Caco-2 (cell line): ENCODE data around the gene H2BW2. TPM values are rescaled to one million over a fixed set of nuclear protein-coding genes. Genes with fewer than 3 reads are reported as not detected.
"Not testable (repeated sequence)": the region's sequence is repeated elsewhere in the genome, so short reads cannot be mapped to it uniquely, and the experiment has no call there.

Experiments used
- BruUV-seq: library from RNA; stranded (reverse); fragments of 400-500 nt; replicated peaks from 2 replicates; lab custom pipeline; 2021; lab: Mats Ljungman, UMichigan
- CTCF ChIA-PET: fragments of 300-600 bp; sonication (Branson Sonifier 250); formaldehyde crosslinking; loops from one replicate; lab custom pipeline; 2022; ENCODE audit warnings: antibody characterized with exemption; lab: Charles Lee
- POLR2A ChIA-PET: fragments of 300-600 bp; sonication (Branson Sonifier 250); formaldehyde crosslinking; loops from one replicate; lab custom pipeline; 2022; ENCODE audit warnings: antibody characterized with exemption; lab: Charles Lee
- DNase-seq, 2 experiments: peaks; one replicate each; pipeline versions ENCODE4 v3.0.0 to v3.0.0-alpha.2; 2020 to 2022
- H3K27me3 ChIP-seq: replicated peaks from 2 replicates; pipeline ENCODE4 v1.6.0; 2011; ENCODE audit warnings: low read length; ENCODE audit not compliant: control insufficient read depth, insufficient read depth
- H3K36me3 ChIP-seq: 2 replicates; pipeline ENCODE4 v1.5.1; 2011; ENCODE audit warnings: low read length; ENCODE audit not compliant: control insufficient read depth, insufficient read depth
- H3K4me1 ChIP-seq: fragments of 250-450 bp; sonication (Bioruptor Pico); 2 replicates; pipeline ENCODE4 v1.5.1; 2020; ENCODE audit warnings: mild to moderate bottlenecking
- H3K4me3 ChIP-seq: 2 replicates; pipeline ENCODE4 v1.5.1; 2011; ENCODE audit warnings: low read depth, mild to moderate bottlenecking, control low read depth, low read length
- H3K9me3 ChIP-seq: fragments of 250-450 bp; sonication (Bioruptor Pico); 2 replicates; pipeline ENCODE4 v1.5.1; 2020; ENCODE audit warnings: mild to moderate bottlenecking, moderate library complexity
- H3K27ac Mint-ChIP-seq: one replicate; pipeline ENCODE4 v1.8.0; 2022; ENCODE audit warnings: mixed read lengths; ENCODE audit not compliant: unreplicated experiment
- H3K27me3 Mint-ChIP-seq: one replicate; pipeline ENCODE4 v1.8.0; 2022; ENCODE audit warnings: mixed read lengths; ENCODE audit not compliant: insufficient read depth, unreplicated experiment
- H3K36me3 Mint-ChIP-seq: one replicate; pipeline ENCODE4 v1.8.0; 2022; ENCODE audit warnings: mild to moderate bottlenecking, mixed read lengths; ENCODE audit not compliant: insufficient read depth, unreplicated experiment
- H3K4me1 Mint-ChIP-seq: one replicate; pipeline ENCODE4 v1.8.0; 2022; ENCODE audit warnings: low read depth, mixed read lengths; ENCODE audit not compliant: unreplicated experiment
- H3K4me3 Mint-ChIP-seq: one replicate; pipeline ENCODE4 v1.8.0; 2022; ENCODE audit warnings: mild to moderate bottlenecking, moderate library complexity, mixed read lengths; ENCODE audit not compliant: unreplicated experiment
- H3K9me3 Mint-ChIP-seq: one replicate; pipeline ENCODE4 v1.8.0; 2022; ENCODE audit warnings: mixed read lengths; ENCODE audit not compliant: unreplicated experiment
- CTCF ChIP-seq, 2 experiments: fragments of 200-600 bp in 1 of 2; IDR thresholded peaks; 1 replicate in 1 of 2; 2 replicates in 1 of 2; pipeline versions ENCODE4 v1.5.1 to v1.8.0; 2011 to 2022; ENCODE audit warnings: antibody characterized with exemption in 1 of 2, control low read depth in 1 of 2, inconsistent platforms in 1 of 2, low read depth in 1 of 2, low read length in 1 of 2, mild to moderate bottlenecking in 1 of 2, moderate library complexity in 1 of 2; ENCODE audit not compliant: insufficient read depth in 1 of 2, severe bottlenecking in 1 of 2, unreplicated experiment in 1 of 2
- intact Hi-C: fragments of 100-400 bp; cut with micrococcal nuclease; formaldehyde crosslinking; loops from one replicate; pipeline ENCODE4 v1.10.0; 2022; ENCODE audit not compliant: unreplicated experiment
- total RNA-seq: library from RNA; stranded (reverse); gene quantifications from 2 replicates; pipeline ENCODE4 v1.2.3, GENCODE V29; 2022

Gene H2BW2
- total RNA-seq, 1 experiment from 2014 or later, result not detected

DNA sequence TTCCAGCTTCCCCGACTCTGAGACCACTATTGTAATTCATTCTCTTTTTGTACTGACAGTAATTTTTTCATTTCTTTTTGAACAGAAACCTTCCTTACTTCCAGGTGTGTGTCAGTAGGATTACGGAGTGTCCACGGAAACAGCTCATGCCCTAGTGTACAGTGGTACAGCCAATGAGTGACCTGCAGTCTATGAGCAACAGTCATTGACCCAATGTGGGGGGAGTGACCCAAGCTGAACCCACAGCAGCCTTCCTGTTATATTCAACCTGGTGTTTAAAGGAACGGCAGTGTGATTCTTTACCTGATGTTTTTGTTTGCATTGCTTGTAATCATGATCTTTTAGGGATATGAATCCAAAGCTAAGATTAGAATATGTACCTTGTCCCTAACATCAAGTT lies 1.2 kb downstream of the H2BW2 start:
- Mint-ChIP-seq H3K27ac (no peak overlapping the region), H3K4me3 (no peak overlapping the region), H3K4me1 (no peaks in the 10 kb centered on the region), H3K9me3 (peaks cover 9% of the 10 kb centered on the region), H3K27me3 (no peaks in the 10 kb centered on the region), H3K36me3 (no peaks in the 10 kb centered on the region)
- H3K4me3 ChIP-seq, result no peak overlapping the region
- no peaks in the 10 kb centered on the region for H3K36me3 ChIP-seq
- no peaks in the 10 kb centered on the region for H3K27me3 ChIP-seq
- H3K9me3 ChIP-seq, result no peaks in the 10 kb centered on the region
- no TSS peak for BruUV-seq
- no peak for DNase-seq
- no peak for TF ChIP-seq CTCF (IDR thresholded peaks at IDR 0.05; ENCODE audit: insufficient read depth in 1 of 2, low read depth in 1 of 2, low read length in 1 of 2, severe bottlenecking in 1 of 2, unreplicated experiment in 1 of 2)
- POLR2A ChIA-PET, result no interaction called here
- no peaks in the 10 kb centered on the region for H3K4me1 ChIP-seq
- intact Hi-C loops, result no loop called here
- CTCF ChIA-PET, result no interaction called here

GRCh38 chrX:104045642-104046041 lies 5.9 kb downstream of the H2BW2 start:
- ChIA-PET CTCF (no interaction called here), POLR2A (no interaction called here)
- intact Hi-C loops, result no loop called here
- Histone ChIP-seq H3K9me3 (no peaks in the 10 kb centered on the region), H3K27me3 (no peaks in the 10 kb centered on the region), H3K4me1 (no peaks in the 10 kb centered on the region), H3K36me3 (no peaks in the 10 kb centered on the region), H3K4me3 (no peak overlapping the region)
- Mint-ChIP-seq H3K4me3 (no peak overlapping the region), H3K9me3 (peaks cover 9% of the 10 kb centered on the region), H3K36me3 (no peaks in the 10 kb centered on the region), H3K4me1 (peaks cover 6% of the 10 kb centered on the region), H3K27me3 (no peaks in the 10 kb centered on the region), H3K27ac (no peak overlapping the region)
- no peak for TF ChIP-seq CTCF (IDR thresholded peaks at IDR 0.05; ENCODE audit: insufficient read depth in 1 of 2, low read depth in 1 of 2, low read length in 1 of 2, severe bottlenecking in 1 of 2, unreplicated experiment in 1 of 2)
- no TSS peak for BruUV-seq
- no peak for DNase-seq

DNA sequence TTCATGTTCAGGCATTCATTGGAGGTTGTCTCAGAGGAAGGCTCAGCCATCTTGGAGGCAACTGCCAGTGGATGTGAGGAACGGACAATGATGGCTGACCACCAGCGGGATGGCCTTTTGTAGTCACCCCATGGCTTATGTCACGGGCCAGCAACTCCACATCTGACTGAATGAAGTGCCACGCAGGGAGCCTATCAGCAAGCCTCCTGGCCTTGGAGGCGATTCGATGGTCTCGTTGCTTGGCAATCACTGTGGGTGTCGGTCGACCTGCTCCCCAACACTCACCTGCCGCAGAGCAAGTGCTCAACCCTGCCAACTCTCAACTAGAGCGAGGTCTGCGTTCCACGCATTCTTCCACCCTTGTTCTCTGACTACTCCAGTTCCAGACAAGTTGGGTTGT lies 7.4 kb downstream of the H2BW2 start:
- Histone ChIP-seq H3K4me3 (no peak overlapping the region), H3K27me3 (no peaks in the 10 kb centered on the region), H3K36me3 (no peaks in the 10 kb centered on the region), H3K4me1 (no peaks in the 10 kb centered on the region), H3K9me3 (no peaks in the 10 kb centered on the region)
- BruUV-seq, result no TSS peak
- peaks cover 7% of the 10 kb centered on the region for H3K9me3 Mint-ChIP-seq
- peaks cover 6% of the 10 kb centered on the region for H3K4me1 Mint-ChIP-seq
- H3K27ac Mint-ChIP-seq, result no peak overlapping the region
- DNase-seq, result no peak
- H3K4me3 Mint-ChIP-seq, result no peak overlapping the region
- ChIA-PET POLR2A (no interaction called here), CTCF (no interaction called here)
- intact Hi-C loops, result no loop called here
- H3K27me3 Mint-ChIP-seq, result no peaks in the 10 kb centered on the region
- no peaks in the 10 kb centered on the region for H3K36me3 Mint-ChIP-seq
- no peak for TF ChIP-seq CTCF (IDR thresholded peaks at IDR 0.05; ENCODE audit: insufficient read depth in 1 of 2, low read depth in 1 of 2, low read length in 1 of 2, severe bottlenecking in 1 of 2, unreplicated experiment in 1 of 2)

DNA sequence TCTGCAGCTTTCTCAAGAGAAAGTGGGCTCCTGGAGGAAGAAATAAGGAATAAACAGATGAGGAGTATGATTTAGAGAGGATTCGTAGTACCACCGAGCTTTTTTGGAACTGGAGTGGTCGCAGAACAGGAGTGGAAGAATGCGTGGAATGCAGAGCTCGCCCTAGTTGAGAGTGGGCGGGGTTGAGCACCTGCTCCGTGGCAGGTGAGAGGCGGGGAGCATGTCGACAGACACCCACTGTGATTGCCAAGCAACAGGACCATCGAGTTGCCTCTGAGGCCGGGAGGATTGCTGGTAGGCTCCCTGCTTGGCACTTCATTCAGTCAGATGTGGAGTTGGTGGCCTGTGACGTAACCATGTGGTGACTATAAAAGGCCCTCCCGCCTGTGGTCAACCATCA lies 15.2 kb downstream of the H2BW2 start:
- DNase-seq, H3K27me3 ChIP-seq, H3K4me1 Mint-ChIP-seq, CTCF ChIA-PET, H3K27me3 Mint-ChIP-seq, H3K4me3 ChIP-seq, intact Hi-C loops, H3K27ac Mint-ChIP-seq, H3K4me1 ChIP-seq, H3K9me3 Mint-ChIP-seq, H3K36me3 Mint-ChIP-seq, H3K4me3 Mint-ChIP-seq, BruUV-seq, H3K36me3 ChIP-seq, POLR2A ChIA-PET, H3K9me3 ChIP-seq: not testable (repeated sequence)

- H3K4me3 Mint-ChIP-seq, CTCF ChIA-PET, H3K36me3 ChIP-seq, H3K27ac Mint-ChIP-seq, H3K36me3 Mint-ChIP-seq, POLR2A ChIA-PET, intact Hi-C loops, H3K27me3 ChIP-seq, H3K27me3 Mint-ChIP-seq, H3K4me3 ChIP-seq, H3K9me3 Mint-ChIP-seq, H3K4me1 ChIP-seq, H3K9me3 ChIP-seq, DNase-seq, H3K4me1 Mint-ChIP-seq, BruUV-seq: not testable (repeated sequence)
These were observed 22.9 kb downstream of the H2BW2 start for GRCh38 chrX:104062636-104063035.
